WTC11 (cell line): ENCODE data around the gene DCHS2.

ENCODE experiments used
- CREM ChIP-seq: sonication (generic); formaldehyde crosslinking; IDR thresholded peaks from 2 replicates; pipeline ENCODE4 v1.8.1; 2022; ENCODE audit warnings: mild to moderate bottlenecking, missing genetic modification reagents, moderate library complexity
- FOXJ3 ChIP-seq: sonication (generic); formaldehyde crosslinking; IDR thresholded peaks from 2 replicates; pipeline ENCODE4 v1.9.0; 2021; ENCODE audit warnings: missing genetic modification reagents, mild to moderate bottlenecking, borderline replicate concordance
- HMGA2 ChIP-seq: fragments of 250-450 bp; sonication (Bioruptor Pico); IDR thresholded peaks from 2 replicates; pipeline ENCODE4 v1.4.0; 2021; ENCODE audit warnings: mild to moderate bottlenecking, moderate library complexity
- KAT7 ChIP-seq: sonication (generic); formaldehyde crosslinking; IDR thresholded peaks from 2 replicates; pipeline ENCODE4 v1.8.1; 2023; ENCODE audit warnings: missing genetic modification reagents, mild to moderate bottlenecking, borderline replicate concordance
- NR2C2 ChIP-seq: sonication (generic); formaldehyde crosslinking; IDR thresholded peaks from 2 replicates; pipeline ENCODE4 v1.8.0; 2022; ENCODE audit warnings: mild to moderate bottlenecking, missing genetic modification reagents
- SP1 ChIP-seq: sonication (generic); formaldehyde crosslinking; conservative IDR thresholded peaks from 2 replicates; pipeline ENCODE4 v1.8.1; 2022; ENCODE audit warnings: missing genetic modification reagents
- ZBTB21 ChIP-seq: sonication (generic); formaldehyde crosslinking; IDR thresholded peaks from 2 replicates; pipeline ENCODE4 v1.8.1; 2023; ENCODE audit warnings: mild to moderate bottlenecking, missing genetic modification reagents, borderline replicate concordance
- ZNF138 ChIP-seq: sonication (generic); formaldehyde crosslinking; conservative IDR thresholded peaks from 2 replicates; pipeline ENCODE4 v1.8.1; 2022; ENCODE audit warnings: mild to moderate bottlenecking, moderate library complexity, missing genetic modification reagents
- ZNF423 ChIP-seq: fragments of 250-450 bp; sonication (Bioruptor Pico); IDR thresholded peaks from 2 replicates; pipeline ENCODE4 v2.1.2; 2022; ENCODE audit warnings: mild to moderate bottlenecking, moderate library complexity
- TF ChIP-seq, protein P1 (sequence below): fragments of 200-600 bp; IDR thresholded peaks from 2 replicates; pipeline ENCODE4 v1.8.0; 2022; ENCODE audit warnings: antibody characterized with exemption
- TF ChIP-seq, protein P2 (sequence below): sonication (generic); formaldehyde crosslinking; IDR thresholded peaks from 2 replicates; pipeline ENCODE4 v1.8.1; 2022; ENCODE audit warnings: low read depth, mild to moderate bottlenecking, moderate library complexity, missing genetic modification reagents, borderline replicate concordance
- TF ChIP-seq, protein P3 (sequence below): sonication (generic); formaldehyde crosslinking; IDR thresholded peaks from 2 replicates; pipeline ENCODE4 v1.8.0; 2022; ENCODE audit warnings: mild to moderate bottlenecking, missing genetic modification reagents
- TF ChIP-seq, protein P4 (sequence below): sonication (generic); formaldehyde crosslinking; IDR thresholded peaks from 2 replicates; pipeline ENCODE4 v1.8.1; 2023; ENCODE audit warnings: mild to moderate bottlenecking, missing genetic modification reagents, moderate library complexity
- TF ChIP-seq, protein P5 (sequence below): sonication (generic); formaldehyde crosslinking; IDR thresholded peaks from 2 replicates; pipeline ENCODE4 v1.8.0; 2022; ENCODE audit warnings: mild to moderate bottlenecking, missing genetic modification reagents

DNA sequence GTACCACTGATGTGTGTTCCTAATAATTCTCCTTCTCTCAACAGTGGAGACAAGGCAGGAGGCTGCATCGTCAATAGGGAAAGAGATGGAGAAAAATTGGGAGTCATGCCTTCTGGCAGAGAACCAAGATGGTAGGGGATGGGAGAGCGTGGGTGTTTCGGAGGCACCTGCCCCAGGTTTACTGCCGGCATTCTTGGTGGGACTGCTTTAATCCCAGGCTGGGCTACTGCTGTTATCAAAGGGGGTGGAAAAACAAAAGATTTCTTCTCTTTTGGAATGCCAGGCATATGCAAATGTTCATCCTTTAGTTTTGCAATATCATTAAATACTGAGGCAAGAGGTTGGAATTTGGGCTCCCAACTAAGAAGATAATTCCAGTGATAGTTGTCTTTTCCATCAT lies 257.0 kb downstream of the DCHS2 start:
- TF ChIP-seq, protein P1, sequence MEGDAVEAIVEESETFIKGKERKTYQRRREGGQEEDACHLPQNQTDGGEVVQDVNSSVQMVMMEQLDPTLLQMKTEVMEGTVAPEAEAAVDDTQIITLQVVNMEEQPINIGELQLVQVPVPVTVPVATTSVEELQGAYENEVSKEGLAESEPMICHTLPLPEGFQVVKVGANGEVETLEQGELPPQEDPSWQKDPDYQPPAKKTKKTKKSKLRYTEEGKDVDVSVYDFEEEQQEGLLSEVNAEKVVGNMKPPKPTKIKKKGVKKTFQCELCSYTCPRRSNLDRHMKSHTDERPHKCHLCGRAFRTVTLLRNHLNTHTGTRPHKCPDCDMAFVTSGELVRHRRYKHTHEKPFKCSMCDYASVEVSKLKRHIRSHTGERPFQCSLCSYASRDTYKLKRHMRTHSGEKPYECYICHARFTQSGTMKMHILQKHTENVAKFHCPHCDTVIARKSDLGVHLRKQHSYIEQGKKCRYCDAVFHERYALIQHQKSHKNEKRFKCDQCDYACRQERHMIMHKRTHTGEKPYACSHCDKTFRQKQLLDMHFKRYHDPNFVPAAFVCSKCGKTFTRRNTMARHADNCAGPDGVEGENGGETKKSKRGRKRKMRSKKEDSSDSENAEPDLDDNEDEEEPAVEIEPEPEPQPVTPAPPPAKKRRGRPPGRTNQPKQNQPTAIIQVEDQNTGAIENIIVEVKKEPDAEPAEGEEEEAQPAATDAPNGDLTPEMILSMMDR = no peak
- TF ChIP-seq, protein P2, sequence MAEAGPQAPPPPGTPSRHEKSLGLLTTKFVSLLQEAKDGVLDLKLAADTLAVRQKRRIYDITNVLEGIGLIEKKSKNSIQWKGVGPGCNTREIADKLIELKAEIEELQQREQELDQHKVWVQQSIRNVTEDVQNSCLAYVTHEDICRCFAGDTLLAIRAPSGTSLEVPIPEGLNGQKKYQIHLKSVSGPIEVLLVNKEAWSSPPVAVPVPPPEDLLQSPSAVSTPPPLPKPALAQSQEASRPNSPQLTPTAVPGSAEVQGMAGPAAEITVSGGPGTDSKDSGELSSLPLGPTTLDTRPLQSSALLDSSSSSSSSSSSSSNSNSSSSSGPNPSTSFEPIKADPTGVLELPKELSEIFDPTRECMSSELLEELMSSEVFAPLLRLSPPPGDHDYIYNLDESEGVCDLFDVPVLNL (CRISPR knock-in tag) = no peak
- TF ChIP-seq ZBTB21 (CRISPR knock-in tag) = no peak
- TF ChIP-seq KAT7 (CRISPR knock-in tag) = no peak
- TF ChIP-seq, protein P3, sequence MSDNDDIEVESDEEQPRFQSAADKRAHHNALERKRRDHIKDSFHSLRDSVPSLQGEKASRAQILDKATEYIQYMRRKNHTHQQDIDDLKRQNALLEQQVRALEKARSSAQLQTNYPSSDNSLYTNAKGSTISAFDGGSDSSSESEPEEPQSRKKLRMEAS (CRISPR knock-in tag) = no peak
- TF ChIP-seq FOXJ3 (CRISPR knock-in tag) = no peak
- no peak for TF ChIP-seq HMGA2 (CRISPR knock-in tag)
- TF ChIP-seq, protein P4, sequence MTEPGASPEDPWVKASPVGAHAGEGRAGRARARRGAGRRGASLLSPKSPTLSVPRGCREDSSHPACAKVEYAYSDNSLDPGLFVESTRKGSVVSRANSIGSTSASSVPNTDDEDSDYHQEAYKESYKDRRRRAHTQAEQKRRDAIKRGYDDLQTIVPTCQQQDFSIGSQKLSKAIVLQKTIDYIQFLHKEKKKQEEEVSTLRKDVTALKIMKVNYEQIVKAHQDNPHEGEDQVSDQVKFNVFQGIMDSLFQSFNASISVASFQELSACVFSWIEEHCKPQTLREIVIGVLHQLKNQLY (CRISPR knock-in tag) = no peak
- no peak for TF ChIP-seq ZNF423
- no peak for TF ChIP-seq SP1
- TF ChIP-seq CREM (CRISPR knock-in tag) = no peak
- no peak for TF ChIP-seq NR2C2
- TF ChIP-seq ZNF138 (CRISPR knock-in tag) = no peak
- TF ChIP-seq, protein P5, sequence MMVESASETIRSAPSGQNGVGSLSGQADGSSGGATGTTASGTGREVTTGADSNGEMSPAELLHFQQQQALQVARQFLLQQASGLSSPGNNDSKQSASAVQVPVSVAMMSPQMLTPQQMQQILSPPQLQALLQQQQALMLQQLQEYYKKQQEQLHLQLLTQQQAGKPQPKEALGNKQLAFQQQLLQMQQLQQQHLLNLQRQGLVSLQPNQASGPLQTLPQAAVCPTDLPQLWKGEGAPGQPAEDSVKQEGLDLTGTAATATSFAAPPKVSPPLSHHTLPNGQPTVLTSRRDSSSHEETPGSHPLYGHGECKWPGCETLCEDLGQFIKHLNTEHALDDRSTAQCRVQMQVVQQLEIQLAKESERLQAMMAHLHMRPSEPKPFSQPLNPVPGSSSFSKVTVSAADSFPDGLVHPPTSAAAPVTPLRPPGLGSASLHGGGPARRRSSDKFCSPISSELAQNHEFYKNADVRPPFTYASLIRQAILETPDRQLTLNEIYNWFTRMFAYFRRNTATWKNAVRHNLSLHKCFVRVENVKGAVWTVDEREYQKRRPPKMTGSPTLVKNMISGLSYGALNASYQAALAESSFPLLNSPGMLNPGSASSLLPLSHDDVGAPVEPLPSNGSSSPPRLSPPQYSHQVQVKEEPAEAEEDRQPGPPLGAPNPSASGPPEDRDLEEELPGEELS (CRISPR knock-in tag) = no peak
